NT2/D1 (cell line): ENCODE measurements around the gene PROSER3.

Experiments used
- DNase-seq: peaks from one replicate; pipeline ENCODE4 v3.0.0-alpha.2; 2011; ENCODE audit warnings: low read depth, low spot score
- H3K27me3 ChIP-seq: 2 replicates; pipeline ENCODE4 v1.6.0; 2011; ENCODE audit warnings: mild to moderate bottlenecking; ENCODE audit not compliant: insufficient read length, insufficient read depth
- H3K36me3 ChIP-seq: 2 replicates; pipeline ENCODE4 v1.6.1; 2011; ENCODE audit warnings: mild to moderate bottlenecking, low read length, mixed read lengths; ENCODE audit not compliant: insufficient read depth, insufficient read length
- H3K4me1 ChIP-seq: 2 replicates; pipeline ENCODE4 v1.5.1; 2011; ENCODE audit not compliant: insufficient read depth, insufficient read length
- H3K4me3 ChIP-seq: 2 replicates; pipeline ENCODE4 v1.5.1; 2011; ENCODE audit warnings: low read depth; ENCODE audit not compliant: insufficient read length
- H3K9ac ChIP-seq: 2 replicates; pipeline ENCODE4 v1.6.0; 2011; ENCODE audit warnings: low read depth; ENCODE audit not compliant: insufficient read length
- H3K9me3 ChIP-seq: 2 replicates; pipeline ENCODE4 v1.5.1; 2011; ENCODE audit warnings: mild to moderate bottlenecking, low read length; ENCODE audit not compliant: insufficient read depth
- SUZ12 ChIP-seq: IDR thresholded peaks from 2 replicates; pipeline ENCODE4 v1.6.1; 2011; ENCODE audit not compliant: insufficient read length, insufficient read depth; ENCODE audit errors: extremely low read depth
- YY1 ChIP-seq: IDR thresholded peaks from 2 replicates; pipeline ENCODE4 v1.6.1; 2011; ENCODE audit not compliant: insufficient read length, insufficient read depth
- ZNF274 ChIP-seq: IDR thresholded peaks from 2 replicates; pipeline ENCODE4 v1.6.1; 2011; ENCODE audit warnings: mild to moderate bottlenecking, low read depth, low read length

Gene PROSER3

GRCh38 chr19:35754370-35755130 lies 3.4 kb upstream of the PROSER3 start:
- no peak overlapping the region for H3K9ac ChIP-seq
- no peak for DNase-seq
- H3K36me3 ChIP-seq: peaks cover 37% of the 10 kb centered on the region
- H3K4me1 ChIP-seq: peaks cover 2% of the 10 kb centered on the region
- H3K9me3 ChIP-seq: no peaks in the 10 kb centered on the region
- no peak for TF ChIP-seq ZNF274
- H3K4me3 ChIP-seq: no peak overlapping the region
- H3K27me3 ChIP-seq: no peaks in the 10 kb centered on the region

GRCh38 chr19:35755131-35755549 lies 2.8 kb upstream of the PROSER3 start:
- Histone ChIP-seq H3K9ac (no peak overlapping the region), H3K27me3 (no peaks in the 10 kb centered on the region), H3K4me3 (no peak overlapping the region), H3K36me3 (peaks cover 42% of the 10 kb centered on the region), H3K9me3 (no peaks in the 10 kb centered on the region), H3K4me1 (peaks cover 4% of the 10 kb centered on the region)
- no peak for DNase-seq
- TF ChIP-seq ZNF274 (no peak), YY1 (no peak)

- Histone ChIP-seq H3K9me3 (no peaks in the 10 kb centered on the region), H3K4me3 (no peak overlapping the region), H3K27me3 (no peaks in the 10 kb centered on the region), H3K36me3 (peaks cover 49% of the 10 kb centered on the region), H3K9ac (peak overlapping the region; percentile 10), H3K4me1 (peaks cover 4% of the 10 kb centered on the region)
- TF ChIP-seq ZNF274: no peak
- TF ChIP-seq YY1: no peak
- no peak for TF ChIP-seq SUZ12
- no peak for DNase-seq
These were observed 2.2 kb upstream of the PROSER3 start for GRCh38 chr19:35755550-35756376.

- Histone ChIP-seq H3K9ac (peak within 1 kb of the TSS; percentile 85), H3K4me1 (peaks cover 4% of the 10 kb centered on the region), H3K36me3 (peaks cover 53% of the 10 kb centered on the region), H3K9me3 (no peaks in the 10 kb centered on the region), H3K27me3 (no peaks in the 10 kb centered on the region), H3K4me3 (peak within 1 kb of the TSS; percentile 97)
- DNase-seq: no peak
- TF ChIP-seq YY1 (no peak), ZNF274 (no peak), SUZ12 (no peak)
These were observed 1.4 kb upstream of the PROSER3 start, which contains the start of gene HSPB6 for GRCh38 chr19:35756377-35757230. Gene HSPB6 (minus strand): TSS chr19:35757029. CDS start chr19:35757008, 21 bp downstream.

GRCh38 chr19:35757231-35757748 lies 686 bp upstream of the PROSER3 start:
- Histone ChIP-seq H3K4me1 (peaks cover 4% of the 10 kb centered on the region), H3K9me3 (no peaks in the 10 kb centered on the region), H3K9ac (peak overlapping the region; percentile 85), H3K4me3 (peak overlapping the region; percentile 97), H3K36me3 (peaks cover 55% of the 10 kb centered on the region), H3K27me3 (no peaks in the 10 kb centered on the region)
- DNase-seq: no peak
- no peak for TF ChIP-seq YY1
- no peak for TF ChIP-seq SUZ12
- TF ChIP-seq ZNF274: no peak

- Histone ChIP-seq H3K9me3 (no peaks in the 10 kb centered on the region), H3K4me3 (no peak overlapping the region), H3K9ac (no peak overlapping the region), H3K4me1 (peaks cover 4% of the 10 kb centered on the region), H3K36me3 (peaks cover 46% of the 10 kb centered on the region), H3K27me3 (no peaks in the 10 kb centered on the region)
- no peak for DNase-seq
- TF ChIP-seq YY1 (no peak), SUZ12 (no peak), ZNF274 (no peak)
These were observed 1.7 kb downstream of the PROSER3 start for GRCh38 chr19:35759697-35760096.
